Chondrocyte (in vitro differentiated cells): ENCODE results near the gene MRPL10. TPM values are rescaled to one million over a fixed set of nuclear protein-coding genes. Genes with fewer than 3 reads are reported as not detected.

Source experiments
- DNase-seq: peaks from one replicate; pipeline ENCODE4 v3.0.0; 2021; ENCODE audit warnings: mixed read lengths, low spot score
- H3K27ac Mint-ChIP-seq: one replicate; pipeline ENCODE4 v1.8.0; 2021; ENCODE audit warnings: mild to moderate bottlenecking, moderate library complexity, mixed read lengths; ENCODE audit not compliant: unreplicated experiment
- H3K27me3 Mint-ChIP-seq: 2 replicates; pipeline ENCODE4 v1.8.0; 2021; ENCODE audit warnings: low read depth, mixed read lengths
- H3K36me3 Mint-ChIP-seq: 2 replicates; pipeline ENCODE4 v1.8.0; 2021; ENCODE audit warnings: low read depth, mixed read lengths
- H3K4me1 Mint-ChIP-seq: 2 replicates; pipeline ENCODE4 v1.8.0; 2021; ENCODE audit warnings: low read depth, mild to moderate bottlenecking, mixed read lengths
- H3K4me3 Mint-ChIP-seq: one replicate; pipeline ENCODE4 v1.8.0; 2021; ENCODE audit warnings: mild to moderate bottlenecking, moderate library complexity, mixed read lengths; ENCODE audit not compliant: unreplicated experiment
- H3K9me3 Mint-ChIP-seq: 2 replicates; pipeline ENCODE4 v1.8.0; 2021; ENCODE audit warnings: low read depth, mixed read lengths
- CTCF ChIP-seq: fragments of 200-600 bp; sonication (generic); IDR thresholded peaks from 2 replicates; pipeline ENCODE4 v1.5.0; 2021; ENCODE audit warnings: antibody characterized with exemption, mild to moderate bottlenecking, moderate library complexity
- total RNA-seq: library from RNA; stranded (reverse); gene quantifications from 3 replicates; pipeline ENCODE4 v1.2.1, GENCODE V29; 2021

Gene MRPL10
- total RNA-seq, 1 donor from 2014 or later, result 25.4 TPM

- peaks cover 34% of the 10 kb centered on the region for H3K27me3 Mint-ChIP-seq
- H3K36me3 Mint-ChIP-seq, result peaks cover 1% of the 10 kb centered on the region
- H3K4me1 Mint-ChIP-seq, result peaks cover 19% of the 10 kb centered on the region
- DNase-seq, result no peak
- TF ChIP-seq CTCF, result no peak
- no peaks in the 10 kb centered on the region for H3K9me3 Mint-ChIP-seq
- no peak overlapping the region for H3K4me3 Mint-ChIP-seq
- no peak overlapping the region for H3K27ac Mint-ChIP-seq
These were observed 40.8 kb upstream of the MRPL10 start for GRCh38 chr17:47872019-47872650.

GRCh38 chr17:47871048-47871447 is 39.7 kb upstream of the MRPL10 start:
- H3K4me1 Mint-ChIP-seq, result peaks cover 19% of the 10 kb centered on the region
- H3K36me3 Mint-ChIP-seq, result peaks cover 1% of the 10 kb centered on the region
- H3K27me3 Mint-ChIP-seq, result peaks cover 34% of the 10 kb centered on the region
- no peaks in the 10 kb centered on the region for H3K9me3 Mint-ChIP-seq
- TF ChIP-seq CTCF, result no peak
- DNase-seq, result no peak
- no peak overlapping the region for H3K4me3 Mint-ChIP-seq
- no peak overlapping the region for H3K27ac Mint-ChIP-seq

GRCh38 chr17:47870056-47870455 is 38.7 kb upstream of the MRPL10 start:
- Mint-ChIP-seq H3K9me3 (no peaks in the 10 kb centered on the region), H3K4me3 (no peak overlapping the region), H3K4me1 (peaks cover 12% of the 10 kb centered on the region), H3K27ac (no peak overlapping the region), H3K36me3 (peaks cover 1% of the 10 kb centered on the region), H3K27me3 (peaks cover 34% of the 10 kb centered on the region)
- DNase-seq, result no peak
- TF ChIP-seq CTCF, result no peak

- Mint-ChIP-seq H3K36me3 (peaks cover 1% of the 10 kb centered on the region), H3K9me3 (no peaks in the 10 kb centered on the region), H3K4me3 (no peak overlapping the region), H3K4me1 (peaks cover 9% of the 10 kb centered on the region), H3K27me3 (peaks cover 31% of the 10 kb centered on the region), H3K27ac (no peak overlapping the region)
- DNase-seq, result no peak
- no peak for TF ChIP-seq CTCF
These were observed 37.8 kb upstream of the MRPL10 start for GRCh38 chr17:47869114-47869513.

GRCh38 chr17:47867813-47868533 is 36.6 kb upstream of the MRPL10 start:
- no peak for DNase-seq
- H3K27ac Mint-ChIP-seq, result no peak overlapping the region
- H3K4me3 Mint-ChIP-seq, result no peak overlapping the region
- TF ChIP-seq CTCF, result no peak
- H3K9me3 Mint-ChIP-seq, result peaks cover 3% of the 10 kb centered on the region
- H3K27me3 Mint-ChIP-seq, result peaks cover 30% of the 10 kb centered on the region
- H3K4me1 Mint-ChIP-seq, result peaks cover 11% of the 10 kb centered on the region
- H3K36me3 Mint-ChIP-seq, result peaks cover 4% of the 10 kb centered on the region
